SK-N-SH treated with all-trans-retinoic acid at 6 μM for 48 hours (cell line): ENCODE data around the gene ITGB4.

Source experiments
- ATAC-seq: fragments of 200-7000 bp; cut with Tn5 transposase; 3 replicates; pipeline ENCODE4 v1.9.1; 2020; ENCODE audit warnings: mild to moderate bottlenecking, moderate library complexity
- ARNTL ChIP-seq: fragments of 450-650 bp; formaldehyde crosslinking; IDR thresholded peaks from 2 replicates; pipeline ENCODE4 v1.5.0; 2020; ENCODE audit warnings: low read depth, mild to moderate bottlenecking, moderate library complexity, borderline replicate concordance
- BACH2 ChIP-seq: fragments of 250-450 bp; sonication (Bioruptor Pico); IDR thresholded peaks from 2 replicates; pipeline ENCODE4 v1.9.0; 2021; ENCODE audit warnings: mild to moderate bottlenecking, borderline replicate concordance
- CSDC2 ChIP-seq: fragments of 250-450 bp; sonication (Bioruptor Pico); IDR thresholded peaks from 2 replicates; pipeline ENCODE4 v1.5.0; 2020; ENCODE audit warnings: mild to moderate bottlenecking, moderate library complexity
- ESRRG ChIP-seq: fragments of 250-450 bp; sonication (Bioruptor Pico); IDR thresholded peaks from 2 replicates; pipeline ENCODE4 v1.6.1; 2021; ENCODE audit warnings: mild to moderate bottlenecking
- GLIS3 ChIP-seq: fragments of 250-450 bp; sonication (Bioruptor Pico); IDR thresholded peaks from 2 replicates; pipeline ENCODE4 v1.5.0; 2020; ENCODE audit warnings: mild to moderate bottlenecking, moderate library complexity
- ISL1 ChIP-seq: fragments of 250-450 bp; sonication (Bioruptor Pico); IDR thresholded peaks from 2 replicates; pipeline ENCODE4 v2.1.2; 2022; ENCODE audit warnings: mild to moderate bottlenecking, moderate library complexity
- OSR1 ChIP-seq: fragments of 250-450 bp; sonication (Bioruptor Pico); IDR thresholded peaks from 2 replicates; pipeline ENCODE4 v1.8.0; 2022; ENCODE audit warnings: moderate library complexity, mild to moderate bottlenecking, inconsistent platforms
- PPARA ChIP-seq: fragments of 250-450 bp; sonication (Bioruptor Pico); IDR thresholded peaks from 2 replicates; pipeline ENCODE4 v1.5.0; 2020; ENCODE audit warnings: mild to moderate bottlenecking, borderline replicate concordance
- RARB ChIP-seq: fragments of 250-450 bp; sonication (Bioruptor Pico); IDR thresholded peaks from 2 replicates; pipeline ENCODE4 v1.8.0; 2021; ENCODE audit warnings: mild to moderate bottlenecking, moderate library complexity
- TOX ChIP-seq: fragments of 250-450 bp; sonication (Bioruptor Pico); IDR thresholded peaks from 2 replicates; pipeline ENCODE4 v1.8.0; 2021; ENCODE audit warnings: mild to moderate bottlenecking, moderate library complexity, borderline replicate concordance
- ZC3H10 ChIP-seq: fragments of 250-450 bp; sonication (Bioruptor Pico); IDR thresholded peaks from 2 replicates; pipeline ENCODE4 v1.5.1; 2021; ENCODE audit warnings: mild to moderate bottlenecking, moderate library complexity
- ZFP3 ChIP-seq: fragments of 250-450 bp; sonication (Bioruptor Pico); IDR thresholded peaks from 2 replicates; pipeline ENCODE4 v1.5.0; 2020; ENCODE audit warnings: mild to moderate bottlenecking, moderate library complexity
- ZFP30 ChIP-seq: fragments of 450-650 bp; formaldehyde crosslinking; IDR thresholded peaks from 2 replicates; pipeline ENCODE4 v1.5.0; 2022; ENCODE audit warnings: mild to moderate bottlenecking, moderate library complexity
- ZNF565 ChIP-seq: fragments of 450-650 bp; formaldehyde crosslinking; conservative IDR thresholded peaks from 2 replicates; pipeline ENCODE4 v1.5.0; 2020; ENCODE audit warnings: low read depth, mild to moderate bottlenecking, moderate library complexity
- ZNF70 ChIP-seq: fragments of 450-650 bp; formaldehyde crosslinking; IDR thresholded peaks from 2 replicates; pipeline ENCODE4 v1.5.0; 2020; ENCODE audit warnings: mild to moderate bottlenecking, moderate library complexity
- ZNF8 ChIP-seq: fragments of 450-650 bp; formaldehyde crosslinking; IDR thresholded peaks from 2 replicates; pipeline ENCODE4 v1.5.0; 2020; ENCODE audit warnings: mild to moderate bottlenecking, moderate library complexity
- TF ChIP-seq, protein P1 (sequence below): fragments of 250-450 bp; sonication (Bioruptor Pico); IDR thresholded peaks from 2 replicates; pipeline ENCODE4 v1.8.0; 2021; ENCODE audit warnings: low read depth, mild to moderate bottlenecking, moderate library complexity, borderline replicate concordance
- TF ChIP-seq, protein P2 (sequence below): fragments of 250-450 bp; sonication (Bioruptor Pico); IDR thresholded peaks from 2 replicates; pipeline ENCODE4 v1.5.1; 2021; ENCODE audit warnings: mild to moderate bottlenecking, moderate library complexity
- TF ChIP-seq, protein P3 (sequence below): fragments of 250-450 bp; sonication (Bioruptor Pico); IDR thresholded peaks from 2 replicates; pipeline ENCODE4 v1.8.0; 2020; ENCODE audit warnings: mild to moderate bottlenecking, moderate library complexity, borderline replicate concordance

Gene ITGB4

DNA sequence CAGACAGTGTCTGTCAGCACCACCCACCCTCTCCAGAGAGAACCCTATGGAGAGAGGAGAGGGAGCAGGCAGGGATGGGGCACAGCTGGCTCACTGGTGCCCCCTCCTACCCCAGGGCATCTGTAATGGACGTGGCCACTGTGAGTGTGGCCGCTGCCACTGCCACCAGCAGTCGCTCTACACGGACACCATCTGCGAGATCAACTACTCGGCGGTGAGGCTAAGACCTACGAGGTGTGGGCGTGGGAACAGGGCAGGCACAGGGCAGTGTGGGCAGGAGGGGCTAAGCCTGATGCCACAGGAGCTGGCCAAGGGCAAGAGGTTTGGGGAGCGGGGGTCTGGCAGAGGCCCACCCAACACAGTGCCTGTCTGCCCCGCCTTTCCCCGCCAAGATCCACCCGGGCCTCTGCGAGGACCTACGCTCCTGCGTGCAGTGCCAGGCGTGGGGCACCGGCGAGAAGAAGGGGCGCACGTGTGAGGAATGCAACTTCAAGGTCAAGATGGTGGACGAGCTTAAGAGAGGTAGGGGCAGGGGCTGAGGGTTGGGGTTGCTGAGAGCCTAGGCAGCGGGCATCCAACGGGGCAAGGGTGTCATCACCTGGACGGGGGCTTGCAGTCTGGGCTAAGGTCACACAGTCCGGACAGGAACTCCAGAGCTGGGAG, 15.0 kb downstream of the ITGB4 start (continued):
- TF ChIP-seq ZC3H10 (CRISPR knock-in tag) (no peak), CSDC2 (no peak), ISL1 (CRISPR knock-in tag) (no peak), RARB (CRISPR knock-in tag) (no peak), ZNF565 (CRISPR knock-in tag) (no peak), PPARA (no peak), ESRRG (CRISPR knock-in tag) (no peak)

DNA sequence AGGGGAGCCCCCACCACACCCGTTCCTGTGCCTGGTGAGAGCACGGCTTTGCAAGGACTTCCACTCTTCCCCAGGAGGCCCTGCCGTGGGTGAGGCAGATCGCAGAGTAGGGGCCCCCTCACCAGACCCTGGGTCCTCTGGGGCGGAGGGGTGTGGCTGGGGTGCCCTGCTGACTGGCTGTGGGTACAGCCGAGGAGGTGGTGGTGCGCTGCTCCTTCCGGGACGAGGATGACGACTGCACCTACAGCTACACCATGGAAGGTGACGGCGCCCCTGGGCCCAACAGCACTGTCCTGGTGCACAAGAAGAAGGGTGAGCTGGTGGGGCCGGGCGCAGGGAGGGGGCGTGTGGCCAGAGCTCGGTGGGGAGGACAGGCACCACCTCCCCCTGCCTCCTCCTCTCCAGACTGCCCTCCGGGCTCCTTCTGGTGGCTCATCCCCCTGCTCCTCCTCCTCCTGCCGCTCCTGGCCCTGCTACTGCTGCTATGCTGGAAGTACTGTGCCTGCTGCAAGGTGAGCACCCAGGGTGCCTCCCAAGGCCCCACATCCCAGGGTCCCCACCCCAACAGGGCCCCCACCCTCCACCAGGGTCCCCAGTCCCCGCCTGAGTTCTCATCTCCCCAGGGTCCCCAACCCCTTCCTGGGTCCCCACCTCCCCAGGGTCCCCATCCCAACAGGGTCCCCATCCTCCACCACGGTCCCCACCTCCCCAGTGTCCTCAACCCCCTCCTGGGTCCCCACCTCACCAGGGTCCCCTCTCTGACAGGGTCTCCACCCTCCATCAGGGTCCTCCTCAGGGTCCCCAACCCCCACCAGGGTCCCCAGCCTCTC, 16.1 kb downstream of the ITGB4 start:
- no peak for ATAC-seq
- no peak for TF ChIP-seq ZNF8
- TF ChIP-seq TOX (CRISPR knock-in tag), result no peak
- TF ChIP-seq OSR1, result no peak
- TF ChIP-seq, protein P1, sequence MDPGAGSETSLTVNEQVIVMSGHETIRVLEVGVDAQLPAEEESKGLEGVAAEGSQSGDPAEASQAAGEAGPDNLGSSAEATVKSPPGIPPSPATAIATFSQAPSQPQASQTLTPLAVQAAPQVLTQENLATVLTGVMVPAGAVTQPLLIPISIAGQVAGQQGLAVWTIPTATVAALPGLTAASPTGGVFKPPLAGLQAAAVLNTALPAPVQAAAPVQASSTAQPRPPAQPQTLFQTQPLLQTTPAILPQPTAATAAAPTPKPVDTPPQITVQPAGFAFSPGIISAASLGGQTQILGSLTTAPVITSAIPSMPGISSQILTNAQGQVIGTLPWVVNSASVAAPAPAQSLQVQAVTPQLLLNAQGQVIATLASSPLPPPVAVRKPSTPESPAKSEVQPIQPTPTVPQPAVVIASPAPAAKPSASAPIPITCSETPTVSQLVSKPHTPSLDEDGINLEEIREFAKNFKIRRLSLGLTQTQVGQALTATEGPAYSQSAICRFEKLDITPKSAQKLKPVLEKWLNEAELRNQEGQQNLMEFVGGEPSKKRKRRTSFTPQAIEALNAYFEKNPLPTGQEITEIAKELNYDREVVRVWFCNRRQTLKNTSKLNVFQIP (CRISPR knock-in tag), result no peak
- TF ChIP-seq, all 23 proteins: peak for 0

DNA sequence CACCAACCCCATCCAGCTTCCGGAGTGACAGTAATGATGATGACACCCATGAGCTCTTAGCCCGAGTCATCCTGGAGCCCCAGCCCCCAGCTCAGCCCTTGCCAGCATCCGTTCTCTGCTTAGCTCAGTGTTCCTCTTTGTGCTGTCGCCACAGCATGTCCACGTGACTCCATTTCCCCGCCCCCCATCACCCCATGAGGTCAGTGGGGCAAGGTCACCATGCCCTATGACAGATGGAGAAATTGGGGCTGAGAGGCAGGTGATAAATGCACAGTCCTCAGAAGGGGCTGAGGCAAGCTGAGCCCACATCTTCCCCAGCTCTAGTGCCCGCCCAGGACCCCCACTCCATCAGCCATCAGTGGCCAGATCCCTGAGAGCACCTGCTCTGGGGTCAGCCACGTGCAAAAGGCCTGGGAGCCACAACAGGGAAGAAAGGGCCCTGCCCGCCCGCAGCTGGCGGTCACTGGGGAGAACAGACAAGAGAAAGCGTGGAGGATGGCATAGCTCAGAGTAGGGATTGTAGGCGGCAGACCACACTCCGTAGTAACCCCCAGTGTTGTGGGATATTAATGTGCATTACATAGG, 17.1 kb downstream of the ITGB4 start:
- ATAC-seq, result peak; percentile 11; the same call in 1 of the 3 replicates
- TF ChIP-seq ZC3H10 (CRISPR knock-in tag) (no peak), ISL1 (CRISPR knock-in tag) (no peak), ZFP3 (CRISPR knock-in tag) (no peak)

DNA sequence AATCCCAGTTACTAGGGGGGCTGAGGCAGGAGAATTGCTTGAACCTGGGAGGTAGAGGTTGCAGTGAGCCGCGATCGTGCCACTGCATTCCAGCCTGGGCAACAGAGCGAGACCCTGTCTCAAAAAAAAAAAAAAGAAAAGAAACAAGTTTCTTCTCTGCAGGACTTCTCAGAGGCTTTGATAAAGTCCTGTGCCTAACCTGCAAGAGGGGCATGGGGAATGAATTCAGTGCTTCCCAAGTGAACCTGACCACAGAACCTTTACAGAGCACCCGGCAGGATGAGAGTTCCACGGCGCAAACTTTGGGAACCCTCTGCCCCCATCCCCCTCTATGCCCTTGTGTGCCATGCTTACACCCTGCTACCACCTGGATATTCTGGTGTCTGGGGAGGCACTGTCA, 17.9 kb downstream of the ITGB4 start:
- no peak for TF ChIP-seq ZNF70
- TF ChIP-seq ESRRG (CRISPR knock-in tag), result no peak
- TF ChIP-seq CSDC2, result no peak
- no peak for ATAC-seq

DNA sequence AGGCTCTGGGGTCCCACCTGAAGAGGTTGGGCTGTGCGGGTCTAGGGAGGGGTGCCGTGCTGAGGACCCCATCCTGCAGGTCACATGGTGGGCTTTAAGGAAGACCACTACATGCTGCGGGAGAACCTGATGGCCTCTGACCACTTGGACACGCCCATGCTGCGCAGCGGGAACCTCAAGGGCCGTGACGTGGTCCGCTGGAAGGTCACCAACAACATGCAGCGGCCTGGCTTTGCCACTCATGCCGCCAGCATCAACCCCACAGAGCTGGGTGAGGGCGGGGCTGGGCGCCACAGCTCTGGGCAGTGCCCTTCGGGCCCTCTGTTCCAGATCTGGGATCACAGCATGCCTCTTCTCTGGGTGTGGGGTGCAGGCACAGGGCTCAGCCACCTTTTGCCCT, 18.5 kb downstream of the ITGB4 start:
- no peak for TF ChIP-seq ZFP30 (CRISPR knock-in tag)
- no peak for ATAC-seq

DNA sequence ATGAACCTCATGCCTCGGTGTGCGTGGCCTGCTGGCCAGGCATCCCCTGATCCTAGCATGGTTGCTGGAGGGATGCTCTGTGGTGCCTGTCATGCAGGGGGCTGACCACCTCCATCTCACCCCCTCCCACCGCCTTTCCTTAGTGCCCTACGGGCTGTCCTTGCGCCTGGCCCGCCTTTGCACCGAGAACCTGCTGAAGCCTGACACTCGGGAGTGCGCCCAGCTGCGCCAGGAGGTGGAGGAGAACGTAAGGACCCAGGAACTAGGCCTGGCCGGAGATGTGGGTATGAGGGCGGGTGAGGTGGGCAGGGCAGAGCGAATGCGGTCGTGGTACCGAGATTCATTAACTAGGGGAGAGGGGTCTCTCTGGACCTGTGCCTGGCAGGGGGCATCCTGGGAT, 19.0 kb downstream of the ITGB4 start:
- no peak for TF ChIP-seq BACH2 (CRISPR knock-in tag)
- no peak for TF ChIP-seq ZC3H10 (CRISPR knock-in tag)
- ATAC-seq, result no peak

DNA sequence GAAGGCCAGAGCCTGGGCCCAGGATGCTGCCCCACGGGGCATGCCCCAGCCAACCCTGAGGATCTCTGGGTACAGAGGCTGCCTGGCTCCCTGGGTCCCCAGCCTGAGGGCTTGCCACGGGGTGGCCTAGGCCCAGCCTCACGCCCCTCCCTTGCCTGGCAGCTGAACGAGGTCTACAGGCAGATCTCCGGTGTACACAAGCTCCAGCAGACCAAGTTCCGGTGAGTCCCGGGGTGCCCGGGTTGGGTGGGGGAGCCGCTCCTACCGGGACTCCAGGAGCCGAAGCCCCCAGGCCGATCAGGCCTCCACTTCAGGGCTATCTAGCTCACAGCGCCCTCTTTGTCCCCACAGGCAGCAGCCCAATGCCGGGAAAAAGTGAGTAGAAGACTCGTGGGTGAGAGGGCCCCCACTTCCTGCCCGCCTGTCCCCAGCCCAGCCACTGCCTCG, 19.4 kb downstream of the ITGB4 start:
- TF ChIP-seq OSR1, result no peak
- no peak for TF ChIP-seq ZFP3 (CRISPR knock-in tag)
- TF ChIP-seq ZFP30 (CRISPR knock-in tag), result no peak
- TF ChIP-seq, protein P2, sequence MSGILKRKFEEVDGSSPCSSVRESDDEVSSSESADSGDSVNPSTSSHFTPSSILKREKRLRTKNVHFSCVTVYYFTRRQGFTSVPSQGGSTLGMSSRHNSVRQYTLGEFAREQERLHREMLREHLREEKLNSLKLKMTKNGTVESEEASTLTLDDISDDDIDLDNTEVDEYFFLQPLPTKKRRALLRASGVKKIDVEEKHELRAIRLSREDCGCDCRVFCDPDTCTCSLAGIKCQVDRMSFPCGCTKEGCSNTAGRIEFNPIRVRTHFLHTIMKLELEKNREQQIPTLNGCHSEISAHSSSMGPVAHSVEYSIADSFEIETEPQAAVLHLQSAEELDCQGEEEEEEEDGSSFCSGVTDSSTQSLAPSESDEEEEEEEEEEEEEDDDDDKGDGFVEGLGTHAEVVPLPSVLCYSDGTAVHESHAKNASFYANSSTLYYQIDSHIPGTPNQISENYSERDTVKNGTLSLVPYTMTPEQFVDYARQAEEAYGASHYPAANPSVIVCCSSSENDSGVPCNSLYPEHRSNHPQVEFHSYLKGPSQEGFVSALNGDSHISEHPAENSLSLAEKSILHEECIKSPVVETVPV, result no peak
- TF ChIP-seq, protein P3, sequence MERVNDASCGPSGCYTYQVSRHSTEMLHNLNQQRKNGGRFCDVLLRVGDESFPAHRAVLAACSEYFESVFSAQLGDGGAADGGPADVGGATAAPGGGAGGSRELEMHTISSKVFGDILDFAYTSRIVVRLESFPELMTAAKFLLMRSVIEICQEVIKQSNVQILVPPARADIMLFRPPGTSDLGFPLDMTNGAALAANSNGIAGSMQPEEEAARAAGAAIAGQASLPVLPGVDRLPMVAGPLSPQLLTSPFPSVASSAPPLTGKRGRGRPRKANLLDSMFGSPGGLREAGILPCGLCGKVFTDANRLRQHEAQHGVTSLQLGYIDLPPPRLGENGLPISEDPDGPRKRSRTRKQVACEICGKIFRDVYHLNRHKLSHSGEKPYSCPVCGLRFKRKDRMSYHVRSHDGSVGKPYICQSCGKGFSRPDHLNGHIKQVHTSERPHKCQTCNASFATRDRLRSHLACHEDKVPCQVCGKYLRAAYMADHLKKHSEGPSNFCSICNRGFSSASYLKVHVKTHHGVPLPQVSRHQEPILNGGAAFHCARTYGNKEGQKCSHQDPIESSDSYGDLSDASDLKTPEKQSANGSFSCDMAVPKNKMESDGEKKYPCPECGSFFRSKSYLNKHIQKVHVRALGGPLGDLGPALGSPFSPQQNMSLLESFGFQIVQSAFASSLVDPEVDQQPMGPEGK (CRISPR knock-in tag), result no peak
- TF ChIP-seq GLIS3 (CRISPR knock-in tag), result no peak
- TF ChIP-seq ARNTL (CRISPR knock-in tag), result no peak
- no peak for ATAC-seq
